Erythroblast (primary cell): Measurements from ENCODE around the gene TRAPPC8.

Experiments used
- GATA1 ChIP-seq: IDR thresholded peaks from 2 replicates; pipeline ENCODE4 v1.6.1; 2011; ENCODE audit warnings: low read depth, mild to moderate bottlenecking, control low read depth, low read length, moderate library complexity
- POLR2A ChIP-seq: IDR thresholded peaks from 2 replicates; pipeline ENCODE4 v1.6.1; 2011; ENCODE audit warnings: mild to moderate bottlenecking, low read length

DNA sequence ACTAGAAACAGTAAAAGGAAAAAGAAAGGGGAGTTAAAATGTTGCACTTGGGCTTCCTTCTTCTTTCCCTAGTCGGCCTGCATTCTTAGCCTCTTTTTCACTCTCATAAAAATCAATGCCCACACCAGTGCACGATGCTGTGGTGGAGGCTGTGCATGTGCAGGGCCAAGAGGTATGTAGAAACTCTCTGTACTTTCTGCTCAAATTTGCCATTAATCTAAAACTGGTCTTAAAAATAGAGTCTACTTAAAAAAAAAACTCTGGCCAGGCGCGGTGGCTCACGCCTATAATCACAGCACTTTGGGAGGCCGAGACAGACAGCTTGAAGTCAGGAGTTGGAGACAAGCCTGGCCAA, 11.1 kb downstream of the TRAPPC8 start:
- TF ChIP-seq POLR2A, result no peak
- no peak for TF ChIP-seq GATA1
